ENCODE measurements around the gene DBF4B.
A peak's percentile ranks its signal among the peaks of the same experiment; 100 is the strongest.
"Not testable (repeated sequence)": the region's sequence is repeated elsewhere in the genome, so short reads cannot be mapped to it uniquely, and the experiment has no call there.

DNA sequence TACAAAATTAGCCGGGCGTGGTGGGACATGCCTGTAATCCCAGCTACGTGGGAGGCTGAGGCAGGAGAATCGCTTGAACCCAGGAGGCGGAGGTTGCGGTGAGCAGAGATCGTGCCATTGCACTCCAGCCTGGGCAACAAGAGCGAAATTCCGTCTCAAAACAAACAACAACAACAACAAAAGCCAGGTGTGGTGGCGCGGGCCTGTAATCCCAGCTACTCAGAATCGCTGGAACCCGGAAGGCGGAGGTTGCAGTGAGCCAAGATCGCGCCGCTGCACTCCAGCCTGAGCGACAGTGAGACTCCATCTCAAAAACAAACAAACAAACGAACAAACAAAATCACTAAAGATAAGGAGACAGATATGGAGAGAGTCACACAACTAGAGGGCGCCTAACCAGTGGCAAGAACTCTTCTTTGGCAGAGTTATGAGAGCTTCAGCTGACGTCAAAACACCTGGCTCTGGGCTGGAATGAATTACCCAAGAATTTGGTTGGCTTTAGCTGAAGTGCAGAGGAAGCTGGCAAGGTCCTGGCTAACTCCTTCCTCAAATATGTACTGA is 17.6 kb upstream of the DBF4B start:
- TF ChIP-seq, protein P1, sequence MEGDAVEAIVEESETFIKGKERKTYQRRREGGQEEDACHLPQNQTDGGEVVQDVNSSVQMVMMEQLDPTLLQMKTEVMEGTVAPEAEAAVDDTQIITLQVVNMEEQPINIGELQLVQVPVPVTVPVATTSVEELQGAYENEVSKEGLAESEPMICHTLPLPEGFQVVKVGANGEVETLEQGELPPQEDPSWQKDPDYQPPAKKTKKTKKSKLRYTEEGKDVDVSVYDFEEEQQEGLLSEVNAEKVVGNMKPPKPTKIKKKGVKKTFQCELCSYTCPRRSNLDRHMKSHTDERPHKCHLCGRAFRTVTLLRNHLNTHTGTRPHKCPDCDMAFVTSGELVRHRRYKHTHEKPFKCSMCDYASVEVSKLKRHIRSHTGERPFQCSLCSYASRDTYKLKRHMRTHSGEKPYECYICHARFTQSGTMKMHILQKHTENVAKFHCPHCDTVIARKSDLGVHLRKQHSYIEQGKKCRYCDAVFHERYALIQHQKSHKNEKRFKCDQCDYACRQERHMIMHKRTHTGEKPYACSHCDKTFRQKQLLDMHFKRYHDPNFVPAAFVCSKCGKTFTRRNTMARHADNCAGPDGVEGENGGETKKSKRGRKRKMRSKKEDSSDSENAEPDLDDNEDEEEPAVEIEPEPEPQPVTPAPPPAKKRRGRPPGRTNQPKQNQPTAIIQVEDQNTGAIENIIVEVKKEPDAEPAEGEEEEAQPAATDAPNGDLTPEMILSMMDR (IDR thresholded peaks at IDR 0.05 in 2 of 3, conservative IDR thresholded peaks at IDR 0.05 in 1 of 3; ENCODE audit: borderline replicate concordance in 1 of 3, insufficient read depth in 1 of 3, low read depth in 2 of 3, low read length in 2 of 3) = peak; percentile 42 to 54 (median 51); a peak in 5 of 6 replicates
- not testable (repeated sequence) for TF ChIP-seq SIN3A (IDR thresholded peaks at IDR 0.05; ENCODE audit: low read depth); EZH2 (IDR thresholded peaks at IDR 0.05); ZBTB33 (IDR thresholded peaks at IDR 0.05; ENCODE audit: extremely low read depth, insufficient replicate concordance, low read length); EZH2phosphoT487 (IDR thresholded peaks at IDR 0.05; ENCODE audit: borderline replicate concordance); SRF (IDR thresholded peaks at IDR 0.05; ENCODE audit: low read depth)
- TF ChIP-seq EGR1 (IDR thresholded peaks at IDR 0.05; ENCODE audit: low read depth) = peak; percentile 15; the same call in 1 of the 2 replicates
- 0 out of 2 replicates have a peak, but pooled peaks have one; percentile 21 for TF ChIP-seq FOSL1 (IDR thresholded peaks at IDR 0.05; ENCODE audit: low read depth)
- TF ChIP-seq POLR2AphosphoS5 (IDR thresholded peaks at IDR 0.05; ENCODE audit: low read depth, low read length) = 0 out of 2 replicates have a peak, but pooled peaks have one; percentile 42
- TF ChIP-seq POLR2A (IDR thresholded peaks at IDR 0.05; ENCODE audit: borderline replicate concordance, extremely low read depth, insufficient read depth, insufficient read length) = peak; percentile 12
